ENCODE results near the gene NACC2. TPM values are rescaled to one million over a fixed set of nuclear protein-coding genes. Genes with fewer than 3 reads are reported as not detected.
A peak's percentile ranks its signal among the peaks of the same experiment; 100 is the strongest.

Gene NACC2
- total and polyA plus RNA-seq, 10 of the 15 experiments (the other 5 are each of a cell fraction or from before 2014, with no cell fraction given) = 0.66 to 14.7 (median 3.5) TPM

GRCh38 chr9:136110082-136111061 lies 15.3 kb upstream of the NACC2 start (continued):
- TF ChIP-seq CTCF (IDR thresholded peaks at IDR 0.05 in 2 of 3, conservative IDR thresholded peaks at IDR 0.05 in 1 of 3; ENCODE audit: control insufficient read depth in 2 of 3, extremely low read depth in 1 of 3, insufficient read depth in 1 of 3, low read depth in 3 of 3, low read length in 3 of 3) (peak; percentile 25 to 69 (median 44); a peak in 4 of 6 replicates), EP300 (IDR thresholded peaks at IDR 0.05; ENCODE audit: borderline replicate concordance in 1 of 2, control insufficient read depth in 1 of 2, low read depth in 2 of 2, low read length in 2 of 2) (no peak), RAD51 (IDR thresholded peaks at IDR 0.05) (peak; percentile 26; the same call in 1 of the 2 replicates), MLLT1 (IDR thresholded peaks at IDR 0.05) (0 out of 2 replicates have a peak, but pooled peaks have one; percentile 4), SREBF2 (IDR thresholded peaks at IDR 0.05; ENCODE audit: low read length) (no peak), STAT1 (conservative IDR thresholded peaks at IDR 0.05) (no peak), RFX5 (IDR thresholded peaks at IDR 0.05; ENCODE audit: low read depth, low read length) (no peak), MXI1 (IDR thresholded peaks at IDR 0.05; ENCODE audit: low read depth, low read length) (peak; percentile 71), SIN3A (IDR thresholded peaks at IDR 0.05; ENCODE audit: low read depth, low read length) (no peak), CEBPB (IDR thresholded peaks at IDR 0.05; ENCODE audit: borderline replicate concordance in 1 of 2, low read depth in 2 of 2, low read length in 2 of 2) (no peak), STAT3 (IDR thresholded peaks at IDR 0.05; ENCODE audit: low read depth, low read length) (no peak), IRF4 (IDR thresholded peaks at IDR 0.05; ENCODE audit: low read depth, low read length) (no peak), MTA2 (IDR thresholded peaks at IDR 0.05; ENCODE audit: low read depth) (no peak), SRF (IDR thresholded peaks at IDR 0.05; ENCODE audit: low read depth in 2 of 2, low read length in 2 of 2) (no peak), NFYA (IDR thresholded peaks at IDR 0.05; ENCODE audit: borderline replicate concordance, low read depth, low read length) (no peak), ZNF384 (IDR thresholded peaks at IDR 0.05; ENCODE audit: borderline replicate concordance, low read depth, low read length) (no peak), POLR2A (IDR thresholded peaks at IDR 0.05; ENCODE audit: low read depth, low read length) (no peak), CREM (IDR thresholded peaks at IDR 0.05; ENCODE audit: low read depth) (0 out of 2 replicates have a peak, but pooled peaks have one; percentile 7), GATAD2B (conservative IDR thresholded peaks at IDR 0.05; ENCODE audit: low read depth) (no peak), SMAD1 (IDR thresholded peaks at IDR 0.05; ENCODE audit: low read depth, partially characterized antibody) (no peak), TAF1 (IDR thresholded peaks at IDR 0.05; ENCODE audit: borderline replicate concordance, low read depth, low read length) (no peak), NR2C2 (IDR thresholded peaks at IDR 0.05; ENCODE audit: borderline replicate concordance, control insufficient read depth, insufficient read length, low read depth) (no peak), NFXL1 (IDR thresholded peaks at IDR 0.05; ENCODE audit: borderline replicate concordance) (no peak), IKZF2 (IDR thresholded peaks at IDR 0.05) (no peak), ATF2 (IDR thresholded peaks at IDR 0.05; ENCODE audit: low read length) (no peak), MYB (IDR thresholded peaks at IDR 0.05; ENCODE audit: borderline replicate concordance, low read depth, low read length) (no peak)

All from GM12878 (cell line).